Activated CD4-positive, alpha-beta memory T cell treated with anti-CD3 and anti-CD28 coated beads, Interleukin-2, amount 10 ng/mL, durations not matched to agents 7 days and 5 days (primary cell): ENCODE measurements around the gene CDH3. TPM values are rescaled to one million over a fixed set of nuclear protein-coding genes. Genes with fewer than 3 reads are reported as not detected.

Experiments
- CTCF ChIA-PET: fragments of 350-600 bp; sonication (Branson Sonifier 250); formaldehyde crosslinking; loops from one replicate; lab custom pipeline; 2021; ENCODE audit warnings: antibody characterized with exemption, inconsistent platforms; lab: Charles Lee
- POLR2A ChIA-PET: fragments of 350-600 bp; sonication (Branson Sonifier 250); formaldehyde crosslinking; loops from one replicate; lab custom pipeline; 2021; ENCODE audit warnings: antibody characterized with exemption; lab: Charles Lee
- DNase-seq: peaks from one replicate; pipeline ENCODE4 v3.0.0-alpha.2; 2020
- H3K27ac Mint-ChIP-seq: one replicate; pipeline ENCODE4 v1.8.0; 2021; ENCODE audit warnings: mild to moderate bottlenecking, mixed read lengths
- H3K27me3 Mint-ChIP-seq: one replicate; pipeline ENCODE4 v1.8.0; 2021; ENCODE audit warnings: mixed read lengths
- H3K36me3 Mint-ChIP-seq: one replicate; pipeline ENCODE4 v1.8.0; 2021; ENCODE audit warnings: low read depth, mixed read lengths
- H3K4me1 Mint-ChIP-seq: one replicate; pipeline ENCODE4 v1.8.0; 2021; ENCODE audit warnings: mixed read lengths
- H3K4me3 Mint-ChIP-seq: one replicate; pipeline ENCODE4 v1.8.0; 2021; ENCODE audit warnings: mild to moderate bottlenecking, mixed read lengths
- H3K9me3 Mint-ChIP-seq: one replicate; pipeline ENCODE4 v1.8.0; 2021; ENCODE audit warnings: mixed read lengths
- total RNA-seq, 2 experiments: library from RNA; stranded (reverse); gene quantifications; one replicate each; pipeline ENCODE4 v1.2.3, GENCODE V29; 2021

The CDH3 gene
- total RNA-seq, 2 experiments from 2014 or later, result 0.15 to 0.33 TPM

DNA sequence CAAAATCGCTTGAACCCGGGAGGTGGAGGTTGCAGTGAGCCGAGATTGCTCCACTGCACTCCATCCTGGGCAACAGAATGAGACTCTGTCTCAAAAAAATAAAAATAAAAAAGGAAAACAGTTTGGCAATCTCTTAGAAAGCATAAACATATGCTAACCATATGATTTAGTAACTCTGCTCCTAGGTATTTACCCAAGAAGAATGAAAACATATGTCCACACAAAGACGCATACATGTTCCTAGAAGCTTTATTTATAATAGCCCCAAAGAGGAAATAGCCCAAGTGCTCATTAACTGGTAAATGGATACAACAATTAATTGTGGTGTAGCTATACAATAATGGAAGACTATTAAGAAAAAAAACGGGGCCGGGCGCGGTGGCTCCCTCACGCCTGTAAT lies 73.5 kb downstream of the CDH3 start:
- CTCF ChIA-PET, result no interaction called here
- H3K9me3 Mint-ChIP-seq, result no peaks in the 10 kb centered on the region
- H3K4me3 Mint-ChIP-seq, result no peak overlapping the region
- no peaks in the 10 kb centered on the region for H3K36me3 Mint-ChIP-seq
- POLR2A ChIA-PET, result no interaction called here
- DNase-seq, result no peak
- peaks cover 4% of the 10 kb centered on the region for H3K4me1 Mint-ChIP-seq
- H3K27ac Mint-ChIP-seq, result no peak overlapping the region
- no peaks in the 10 kb centered on the region for H3K27me3 Mint-ChIP-seq

DNA sequence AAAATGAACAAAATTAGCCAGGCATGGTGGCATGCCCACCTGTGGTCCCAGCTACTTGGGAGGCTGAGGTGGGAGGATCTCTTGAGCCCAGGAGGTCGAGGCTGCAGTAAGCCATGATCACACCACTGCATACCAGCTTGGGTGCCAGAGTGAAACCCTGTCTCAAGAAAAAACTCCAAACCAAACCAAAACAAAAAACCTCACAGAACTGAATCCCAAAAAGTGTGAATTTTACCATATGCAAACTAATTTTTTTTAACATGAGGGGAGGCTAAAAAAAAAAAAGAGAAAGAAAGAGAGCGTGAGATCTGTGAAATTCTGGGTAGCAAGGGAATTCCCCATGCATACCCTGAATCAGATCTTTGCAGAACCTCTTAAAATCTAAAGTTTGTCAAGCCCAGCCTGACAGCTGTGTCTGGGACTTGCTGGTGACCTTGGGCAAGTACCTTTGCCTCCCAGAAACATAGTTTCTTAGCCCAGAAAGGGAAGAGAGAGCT lies 74.9 kb downstream of the CDH3 start:
- DNase-seq, result no peak
- ChIA-PET CTCF (no interaction called here), POLR2A (no interaction called here)
- Mint-ChIP-seq H3K27ac (no peak overlapping the region), H3K9me3 (no peaks in the 10 kb centered on the region), H3K27me3 (no peaks in the 10 kb centered on the region), H3K4me3 (no peak overlapping the region), H3K4me1 (peaks cover 4% of the 10 kb centered on the region), H3K36me3 (no peaks in the 10 kb centered on the region)

DNA sequence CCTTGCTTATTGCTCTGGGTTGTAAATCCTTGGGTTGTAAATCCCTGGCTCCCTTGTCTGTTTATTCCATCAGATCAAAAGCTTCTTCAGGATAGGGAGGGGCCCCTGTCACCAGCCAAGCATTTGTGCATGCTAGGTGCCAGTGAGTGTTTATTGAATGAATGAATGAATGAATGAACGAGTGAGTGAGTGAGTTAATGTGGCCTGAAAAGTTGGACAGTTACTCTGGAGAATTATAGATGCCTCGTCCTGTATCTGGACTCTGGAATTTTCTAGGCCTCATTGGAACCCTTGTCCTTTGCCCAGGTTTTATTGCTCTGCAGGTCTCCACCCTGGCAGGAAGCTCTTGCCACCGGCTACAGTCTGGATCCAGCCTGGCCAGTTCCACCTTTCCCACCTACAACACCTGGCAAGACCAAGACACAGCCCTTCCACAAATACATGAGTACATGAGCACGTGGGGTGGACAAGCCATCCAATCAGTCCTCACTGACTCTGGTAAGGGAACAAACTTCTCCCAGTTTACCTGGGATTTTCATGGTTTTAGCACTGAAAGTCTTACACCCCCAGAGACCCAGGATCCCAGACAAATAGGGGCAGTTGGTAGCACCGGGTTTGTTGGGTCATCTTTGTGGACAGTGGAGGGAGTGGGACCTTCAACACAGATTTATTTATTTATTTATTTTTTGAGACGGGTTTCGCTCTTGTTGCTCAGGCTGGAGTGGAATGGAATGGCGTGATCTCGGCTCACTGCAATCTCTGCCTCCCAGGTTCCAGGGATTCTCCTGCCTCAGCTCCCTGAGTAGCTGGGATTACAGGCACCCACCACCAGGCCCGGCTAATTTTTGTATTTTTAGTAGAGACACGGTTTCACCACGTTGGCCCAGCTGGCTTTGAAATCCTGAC lies 77.3 kb downstream of the CDH3 start:
- H3K27me3 Mint-ChIP-seq, result no peaks in the 10 kb centered on the region
- POLR2A ChIA-PET, result no interaction called here
- DNase-seq, result no peak
- H3K36me3 Mint-ChIP-seq, result no peaks in the 10 kb centered on the region
- CTCF ChIA-PET, result interaction anchor here (0.6 to 0.7 kb wide), 2 partner anchors 54 to 191 kb away, joined by 3 to 5 read pairs; no protein-coding TSS in a partner anchor
- H3K9me3 Mint-ChIP-seq, result no peaks in the 10 kb centered on the region
- H3K4me1 Mint-ChIP-seq, result peaks cover 4% of the 10 kb centered on the region
- H3K27ac Mint-ChIP-seq, result no peak overlapping the region
- no peak overlapping the region for H3K4me3 Mint-ChIP-seq

DNA sequence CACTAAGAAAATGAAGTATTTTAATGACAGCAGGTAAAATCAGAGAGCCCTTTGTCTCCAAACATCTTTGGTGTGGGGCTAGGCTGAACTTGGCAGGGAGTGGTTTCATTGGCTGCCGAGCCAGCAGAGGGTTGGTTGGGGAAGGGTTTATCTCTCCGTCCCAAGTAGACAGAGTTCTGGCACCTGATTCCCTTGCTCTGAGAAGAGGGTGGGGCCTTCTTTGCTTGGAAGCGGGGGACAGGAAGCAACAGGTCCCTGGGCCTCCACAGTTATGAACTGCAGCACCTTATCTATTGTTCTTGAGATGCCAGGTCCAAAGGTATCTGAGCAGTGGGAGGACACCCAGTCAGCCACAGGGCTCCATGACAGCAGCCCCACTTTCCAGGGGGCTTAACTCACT lies 79.7 kb downstream of the CDH3 start:
- ChIA-PET CTCF (no interaction called here), POLR2A (no interaction called here)
- Mint-ChIP-seq H3K36me3 (no peaks in the 10 kb centered on the region), H3K27me3 (peaks cover 1% of the 10 kb centered on the region), H3K4me1 (peaks cover 7% of the 10 kb centered on the region), H3K9me3 (no peaks in the 10 kb centered on the region), H3K4me3 (no peak overlapping the region), H3K27ac (no peak overlapping the region)
- DNase-seq, result no peak

DNA sequence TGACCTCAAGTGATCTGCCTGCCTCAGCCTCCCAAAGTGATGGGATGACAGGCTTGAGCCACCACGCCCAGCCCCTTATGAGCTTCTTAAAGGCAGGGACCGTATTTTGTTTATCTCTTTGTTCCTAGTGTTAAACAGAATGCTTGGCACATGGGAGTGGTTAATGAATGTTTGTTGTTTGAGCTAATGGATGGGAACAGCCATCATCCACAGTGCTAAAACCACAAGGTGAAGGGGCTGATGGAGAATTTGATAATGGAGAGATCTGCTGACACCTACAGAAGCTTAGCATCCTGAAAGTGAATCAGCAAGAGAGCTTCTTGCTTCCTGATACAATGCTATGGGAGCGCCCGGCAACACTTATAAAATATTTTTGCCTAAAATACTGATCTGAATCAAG lies 83.4 kb downstream of the CDH3 start:
- Mint-ChIP-seq H3K9me3 (no peaks in the 10 kb centered on the region), H3K4me3 (no peak overlapping the region), H3K36me3 (no peaks in the 10 kb centered on the region), H3K27ac (no peak overlapping the region), H3K4me1 (peaks cover 3% of the 10 kb centered on the region), H3K27me3 (peaks cover 1% of the 10 kb centered on the region)
- no peak for DNase-seq
- POLR2A ChIA-PET, result no interaction called here
- CTCF ChIA-PET, result no interaction called here

DNA sequence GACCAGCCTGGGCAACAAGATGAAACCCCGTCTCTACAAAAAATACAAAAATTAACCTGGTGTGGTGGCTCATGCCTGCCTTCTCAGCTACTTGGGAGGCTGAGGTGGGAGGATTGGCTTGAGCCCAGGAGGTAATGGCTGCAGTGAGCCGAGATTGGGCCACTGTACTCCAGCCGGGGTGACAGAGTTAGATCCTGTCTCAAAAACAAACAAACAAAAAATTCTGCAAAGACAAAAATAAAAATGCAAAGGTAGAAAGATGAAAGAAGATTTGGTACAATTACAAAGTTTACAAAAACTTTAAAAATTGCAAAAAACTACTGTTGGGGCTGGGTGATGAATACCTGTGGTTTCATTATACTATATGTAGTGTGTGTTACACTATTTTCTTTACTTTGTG lies 86.5 kb downstream of the CDH3 start:
- Mint-ChIP-seq H3K4me1 (peaks cover 3% of the 10 kb centered on the region), H3K27ac (no peak overlapping the region), H3K27me3 (peaks cover 13% of the 10 kb centered on the region), H3K36me3 (no peaks in the 10 kb centered on the region), H3K9me3 (no peaks in the 10 kb centered on the region), H3K4me3 (no peak overlapping the region)
- POLR2A ChIA-PET, result no interaction called here
- CTCF ChIA-PET, result no interaction called here
- DNase-seq, result no peak

DNA sequence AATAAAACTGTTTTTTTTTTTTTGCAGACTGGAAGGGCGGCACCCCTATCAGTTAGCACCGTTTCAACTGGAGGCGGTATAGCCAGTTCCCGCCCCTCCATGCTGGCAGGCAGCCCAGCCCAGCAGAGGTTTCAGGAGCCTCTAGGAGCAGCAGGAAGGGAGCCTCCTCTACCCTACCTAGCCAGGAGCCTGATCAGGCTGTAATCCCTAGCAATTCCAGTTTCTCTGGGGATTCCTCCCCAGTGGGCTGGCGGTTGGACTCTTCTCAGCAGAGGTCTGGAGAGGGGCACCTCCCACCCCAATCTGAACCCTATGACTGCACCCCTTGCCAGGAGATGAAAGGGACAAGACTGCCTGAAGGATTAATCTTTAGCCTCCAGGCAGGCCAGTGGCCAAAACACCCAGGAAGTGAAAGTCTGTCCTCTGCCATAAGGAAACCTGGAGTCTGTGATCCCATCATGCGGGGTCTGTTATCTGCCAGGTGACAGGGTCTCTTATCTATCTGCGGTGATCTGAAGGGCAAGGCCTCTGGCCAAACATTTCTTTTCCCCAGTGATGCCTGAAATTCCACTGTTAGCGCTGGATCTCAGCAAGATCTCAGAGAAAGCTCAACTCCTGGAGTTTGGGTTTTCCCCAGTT lies 87.1 kb downstream of the CDH3 start:
- POLR2A ChIA-PET, result no interaction called here
- Mint-ChIP-seq H3K36me3 (no peaks in the 10 kb centered on the region), H3K27me3 (peaks cover 16% of the 10 kb centered on the region), H3K27ac (no peak overlapping the region), H3K4me3 (no peak overlapping the region), H3K9me3 (no peaks in the 10 kb centered on the region), H3K4me1 (peaks cover 6% of the 10 kb centered on the region)
- CTCF ChIA-PET, result no interaction called here
- DNase-seq, result no peak

DNA sequence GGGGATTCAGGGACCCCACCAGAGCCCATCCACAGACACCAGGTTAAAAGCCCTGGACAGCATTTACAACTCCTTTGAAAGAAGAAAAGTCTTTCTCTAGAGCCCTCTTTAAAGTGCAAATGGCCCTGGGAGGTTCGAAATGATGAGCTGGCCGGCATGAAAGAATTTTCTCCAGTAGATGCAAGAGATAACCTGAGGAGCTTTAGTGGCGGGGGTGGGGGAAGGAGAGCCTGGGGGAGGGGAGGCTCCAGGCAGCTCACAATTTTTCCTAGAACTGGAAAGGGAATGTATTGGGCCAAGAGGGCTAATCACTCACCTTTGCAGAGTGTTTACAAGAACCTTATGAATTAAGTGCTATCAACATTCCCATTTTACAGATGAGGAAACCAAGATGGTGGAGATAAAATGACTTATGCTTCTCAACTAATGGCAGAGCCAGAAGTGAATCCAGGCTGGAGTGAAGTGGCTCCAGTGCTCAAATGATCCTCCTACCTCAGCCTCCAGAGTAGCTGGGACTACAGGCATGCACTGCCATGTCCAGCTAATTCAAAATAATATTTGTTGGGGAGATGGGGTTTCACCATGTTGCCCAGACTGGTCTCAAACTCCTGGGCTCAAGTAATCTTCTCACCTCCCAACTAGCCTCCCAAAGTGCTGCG lies 87.8 kb downstream of the CDH3 start:
- H3K4me3 Mint-ChIP-seq, result no peak overlapping the region
- H3K27ac Mint-ChIP-seq, result no peak overlapping the region
- no peaks in the 10 kb centered on the region for H3K9me3 Mint-ChIP-seq
- CTCF ChIA-PET, result no interaction called here
- POLR2A ChIA-PET, result no interaction called here
- H3K36me3 Mint-ChIP-seq, result no peaks in the 10 kb centered on the region
- no peak for DNase-seq
- peaks cover 19% of the 10 kb centered on the region for H3K27me3 Mint-ChIP-seq
- peaks cover 8% of the 10 kb centered on the region for H3K4me1 Mint-ChIP-seq

DNA sequence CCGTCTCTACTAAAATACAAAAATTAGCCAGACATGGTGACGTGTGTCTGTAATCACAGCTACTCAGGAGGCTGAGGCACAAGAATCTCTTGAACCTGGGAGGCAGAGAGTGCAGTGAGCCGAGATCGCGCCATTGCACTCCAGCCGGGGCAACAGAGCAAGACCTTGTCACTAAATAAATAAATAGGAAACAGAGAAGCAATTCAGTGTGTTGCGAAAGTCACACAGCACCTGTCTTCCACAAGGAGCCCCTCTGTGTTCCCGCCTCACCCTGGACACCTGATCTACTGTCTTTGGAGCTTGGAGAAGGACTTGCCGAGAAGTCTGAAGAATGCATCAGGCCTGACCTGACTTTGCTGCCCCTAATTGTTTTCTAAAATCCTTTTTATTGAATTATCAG lies 88.5 kb downstream of the CDH3 start:
- Mint-ChIP-seq H3K4me1 (peaks cover 7% of the 10 kb centered on the region), H3K36me3 (no peaks in the 10 kb centered on the region), H3K9me3 (no peaks in the 10 kb centered on the region), H3K27ac (no peak overlapping the region), H3K27me3 (peaks cover 21% of the 10 kb centered on the region), H3K4me3 (no peak overlapping the region)
- no peak for DNase-seq
- CTCF ChIA-PET, result no interaction called here
- POLR2A ChIA-PET, result no interaction called here

DNA sequence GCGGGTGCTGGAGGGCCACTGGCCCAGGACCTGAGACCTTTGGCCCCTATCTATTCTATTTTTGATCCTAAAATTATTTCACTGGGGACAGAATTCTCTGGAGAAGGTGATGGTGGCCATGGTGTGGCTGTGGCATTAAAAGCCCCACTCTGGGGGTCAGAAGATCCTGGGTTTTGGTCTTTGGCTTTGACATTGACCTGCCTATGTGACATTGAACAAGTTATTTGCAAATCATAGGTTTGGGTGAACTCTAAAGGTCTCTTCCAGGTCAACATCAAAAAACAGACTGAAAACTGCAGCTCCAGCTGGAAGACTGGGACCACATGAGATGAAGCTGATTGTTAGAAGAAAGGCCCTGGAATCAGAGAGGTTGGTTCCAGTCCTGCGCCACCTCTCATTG lies 89.7 kb downstream of the CDH3 start:
- Mint-ChIP-seq H3K9me3 (no peaks in the 10 kb centered on the region), H3K36me3 (no peaks in the 10 kb centered on the region), H3K4me1 (peaks cover 5% of the 10 kb centered on the region), H3K4me3 (no peak overlapping the region), H3K27ac (no peak overlapping the region), H3K27me3 (peaks cover 22% of the 10 kb centered on the region)
- ChIA-PET CTCF (no interaction called here), POLR2A (no interaction called here)
- DNase-seq, result no peak

DNA sequence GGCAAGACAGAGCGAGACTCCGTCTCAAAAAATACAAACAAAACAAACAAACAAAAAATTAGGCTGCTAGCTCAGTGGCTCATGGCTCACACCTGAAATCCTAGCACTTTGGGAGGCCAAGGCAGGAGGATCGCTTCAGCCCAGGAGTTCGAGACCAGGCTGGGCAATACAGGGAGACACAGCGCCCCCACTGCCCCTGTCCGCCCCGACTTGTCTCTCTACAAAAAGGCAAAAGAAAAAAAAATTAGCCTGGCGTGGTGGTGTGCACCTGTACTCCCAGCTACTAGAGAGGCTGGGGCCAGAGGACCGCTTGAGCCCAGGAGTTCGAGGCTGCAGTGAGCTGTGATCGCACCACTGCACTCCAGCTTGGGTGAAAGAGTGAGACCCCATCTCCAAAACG lies 91.5 kb downstream of the CDH3 start:
- Mint-ChIP-seq H3K4me1 (peaks cover 5% of the 10 kb centered on the region), H3K36me3 (no peaks in the 10 kb centered on the region), H3K27ac (no peak overlapping the region), H3K4me3 (no peak overlapping the region), H3K9me3 (no peaks in the 10 kb centered on the region), H3K27me3 (peaks cover 28% of the 10 kb centered on the region)
- no peak for DNase-seq
- CTCF ChIA-PET, result no interaction called here
- POLR2A ChIA-PET, result no interaction called here

DNA sequence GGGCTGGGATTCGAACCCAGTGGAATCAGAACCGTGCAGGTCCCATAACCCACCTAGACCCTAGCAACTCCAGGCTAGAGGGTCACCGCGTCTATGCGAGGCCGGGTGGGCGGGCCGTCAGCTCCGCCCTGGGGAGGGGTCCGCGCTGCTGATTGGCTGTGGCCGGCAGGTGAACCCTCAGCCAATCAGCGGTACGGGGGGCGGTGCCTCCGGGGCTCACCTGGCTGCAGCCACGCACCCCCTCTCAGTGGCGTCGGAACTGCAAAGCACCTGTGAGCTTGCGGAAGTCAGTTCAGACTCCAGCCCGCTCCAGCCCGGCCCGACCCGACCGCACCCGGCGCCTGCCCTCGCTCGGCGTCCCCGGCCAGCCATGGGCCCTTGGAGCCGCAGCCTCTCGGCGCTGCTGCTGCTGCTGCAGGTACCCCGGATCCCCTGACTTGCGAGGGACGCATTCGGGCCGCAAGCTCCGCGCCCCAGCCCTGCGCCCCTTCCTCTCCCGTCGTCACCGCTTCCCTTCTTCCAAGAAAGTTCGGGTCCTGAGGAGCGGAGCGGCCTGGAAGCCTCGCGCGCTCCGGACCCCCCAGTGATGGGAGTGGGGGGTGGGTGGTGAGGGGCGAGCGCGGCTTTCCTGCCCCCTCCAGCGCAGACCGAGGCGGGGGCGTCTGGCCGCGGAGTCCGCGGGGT lies 92.1 kb downstream of the CDH3 start, which contains the start of gene CDH1:
TSS of gene CDH1 (plus strand) at position 247 of the 684 bp plus-strand sequence. CDS start at position 371, 124 bp downstream.
- no peaks in the 10 kb centered on the region for H3K9me3 Mint-ChIP-seq
- peak; percentile 20 for DNase-seq
- ChIA-PET CTCF (no interaction called here), POLR2A (no interaction called here)
- peaks cover 5% of the 10 kb centered on the region for H3K4me1 Mint-ChIP-seq
- H3K27me3 Mint-ChIP-seq, result peaks cover 28% of the 10 kb centered on the region
- H3K27ac Mint-ChIP-seq, result no peak within 1 kb of the TSS
- no peak within 1 kb of the TSS for H3K4me3 Mint-ChIP-seq
- no peaks in the 10 kb centered on the region for H3K36me3 Mint-ChIP-seq
